ENCODE results near the gene SERGEF.

Gene SERGEF

DNA sequence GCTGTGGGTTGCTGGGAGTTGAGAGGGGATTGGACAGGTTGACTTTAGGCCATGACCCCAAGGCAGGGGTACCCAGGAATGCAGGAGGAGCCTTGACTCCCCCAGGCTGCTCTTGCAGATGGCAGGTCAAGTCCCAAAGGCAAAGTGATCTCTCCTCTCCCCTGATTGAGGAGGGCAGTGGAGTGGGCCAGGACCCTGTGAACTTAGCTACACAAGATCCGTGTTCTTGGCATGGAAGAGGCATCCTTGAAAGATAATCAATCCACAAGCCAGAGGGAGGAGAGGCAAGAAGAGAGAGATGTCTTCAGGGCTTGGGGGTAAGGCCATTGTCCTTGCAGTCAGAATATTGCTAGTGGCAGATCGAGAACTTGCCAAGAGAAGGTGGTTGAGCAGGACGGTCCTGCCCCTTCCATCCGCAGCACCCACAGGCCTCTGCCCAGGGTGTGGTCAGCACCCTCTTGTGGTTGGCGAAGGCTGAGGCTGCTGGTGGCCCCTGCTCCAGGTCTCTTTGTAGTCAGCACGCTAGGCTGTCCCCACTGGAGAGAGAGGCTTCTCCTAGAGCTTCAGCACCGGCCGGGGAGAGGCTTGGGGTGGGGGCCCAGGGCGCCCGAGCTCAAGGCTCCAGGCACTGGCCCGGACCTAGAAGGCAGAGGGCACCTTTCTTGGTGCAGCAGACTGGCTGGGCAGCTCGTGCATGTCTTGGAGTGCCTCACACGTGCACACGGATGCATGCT is 232.8 kb downstream of the SERGEF start:
- DNase-seq: no peak

DNA sequence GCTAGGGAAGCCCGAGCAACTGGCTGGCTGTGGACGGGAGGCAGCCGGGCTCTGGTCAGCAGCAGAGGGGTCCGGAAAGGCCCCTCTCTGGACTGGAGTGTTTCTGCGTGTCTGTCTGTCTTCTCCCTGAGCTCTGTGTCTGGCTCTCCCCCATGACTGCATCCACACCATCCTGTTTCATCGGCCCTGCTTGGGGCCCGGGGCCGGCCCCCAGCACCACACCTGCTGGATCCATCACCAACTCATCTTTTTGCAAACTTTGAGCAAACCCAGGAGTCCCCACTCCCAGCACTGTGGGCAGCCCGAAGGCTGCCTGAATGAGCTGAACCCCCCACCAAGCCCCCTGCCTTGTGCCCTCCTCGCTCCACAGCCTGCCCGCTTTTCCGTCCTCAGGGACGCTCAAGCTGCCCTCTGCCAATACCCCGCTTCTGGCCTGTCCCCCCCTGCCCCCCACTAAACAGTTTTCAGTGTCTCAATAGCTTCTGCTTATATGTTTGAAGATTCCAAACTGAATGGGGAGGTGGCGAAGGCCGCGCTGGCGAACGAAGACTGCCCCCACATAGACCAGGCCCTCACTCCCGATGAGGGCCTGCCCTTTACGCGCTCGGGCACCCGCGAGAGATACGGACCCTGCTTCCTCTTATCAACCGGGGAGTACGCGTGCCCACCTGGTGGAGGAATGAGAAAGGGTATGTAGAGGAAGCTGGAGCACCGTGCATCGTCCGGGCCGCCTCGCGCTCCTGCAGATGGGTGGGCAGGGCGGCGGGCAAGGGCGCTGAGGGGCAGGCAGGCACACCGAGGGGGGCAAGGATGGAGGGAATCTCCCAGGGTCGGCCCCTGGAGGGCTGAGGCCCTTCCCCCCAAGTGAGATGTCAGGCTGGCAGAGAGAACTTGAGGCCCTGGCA is 233.6 kb downstream of the SERGEF start:
- no peak for DNase-seq

DNA sequence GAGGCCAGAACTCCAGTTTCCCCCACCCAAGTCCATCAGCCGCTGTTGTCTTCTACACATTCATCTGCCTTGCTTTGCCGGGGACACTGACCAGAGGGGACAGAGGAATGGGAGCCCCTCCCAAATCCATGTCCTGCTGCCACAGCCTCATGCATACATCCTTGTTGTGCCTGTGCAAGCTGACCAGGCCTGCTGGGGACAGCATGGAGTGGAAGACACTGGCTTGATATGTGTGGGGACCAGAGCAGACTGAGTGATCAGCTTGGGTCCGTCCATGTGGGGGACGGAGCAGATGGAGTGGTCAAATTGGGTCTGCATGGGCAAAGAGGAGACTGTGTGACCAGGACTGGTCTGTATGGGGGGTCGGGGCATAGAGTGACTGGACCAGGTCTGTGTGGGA is 234.5 kb downstream of the SERGEF start:
- DNase-seq: no peak

DNA sequence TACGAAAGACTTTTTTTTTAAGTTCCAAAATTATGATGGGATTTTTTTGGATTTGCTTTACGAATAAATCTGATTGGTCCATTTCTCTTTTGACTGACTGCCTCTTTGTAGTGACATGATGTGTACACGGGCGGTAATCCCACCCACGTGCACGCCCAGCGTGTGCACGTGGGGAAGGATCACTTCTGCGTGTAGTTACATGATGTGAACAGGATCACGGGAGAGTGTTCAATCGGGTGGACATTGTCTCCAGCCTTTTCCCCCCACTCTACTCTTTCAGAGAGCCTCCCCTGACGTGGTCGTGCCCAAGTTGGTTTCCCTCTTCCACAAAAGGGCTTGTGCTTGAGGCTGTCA is 235.1 kb downstream of the SERGEF start:
- DNase-seq: no peak

DNA sequence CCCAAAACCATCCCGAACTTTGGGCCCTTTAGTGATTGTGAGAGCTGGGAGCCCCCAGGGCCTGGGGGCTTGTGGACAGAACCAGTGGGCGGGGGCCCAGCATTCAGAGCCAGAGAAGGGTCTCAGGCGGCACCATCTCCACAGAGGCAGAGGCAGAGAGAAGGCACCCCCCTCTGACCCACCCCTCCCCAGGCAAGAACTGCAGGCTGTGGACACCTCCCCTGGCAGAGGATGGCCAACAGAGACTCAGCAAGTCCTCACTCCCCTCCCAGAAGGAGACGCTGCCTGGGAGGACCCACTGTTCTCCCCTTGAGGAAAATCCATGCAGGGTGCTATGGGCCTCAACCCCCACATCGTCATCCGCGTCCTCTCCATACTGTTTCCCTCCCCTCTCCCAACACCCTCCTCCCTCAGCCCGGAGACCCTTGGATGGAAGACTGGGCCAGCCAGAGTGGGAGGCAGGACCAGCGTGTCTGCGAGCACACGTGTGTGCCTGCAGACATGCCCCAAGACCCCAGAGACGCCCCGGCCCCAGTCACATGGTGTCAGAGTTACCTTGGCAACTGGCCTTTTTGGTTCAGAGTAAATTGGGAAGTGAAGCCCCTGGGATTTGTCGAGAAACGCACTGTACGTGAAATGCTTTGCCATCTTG is 235.6 kb downstream of the SERGEF start:
- DNase-seq: no peak

DNA sequence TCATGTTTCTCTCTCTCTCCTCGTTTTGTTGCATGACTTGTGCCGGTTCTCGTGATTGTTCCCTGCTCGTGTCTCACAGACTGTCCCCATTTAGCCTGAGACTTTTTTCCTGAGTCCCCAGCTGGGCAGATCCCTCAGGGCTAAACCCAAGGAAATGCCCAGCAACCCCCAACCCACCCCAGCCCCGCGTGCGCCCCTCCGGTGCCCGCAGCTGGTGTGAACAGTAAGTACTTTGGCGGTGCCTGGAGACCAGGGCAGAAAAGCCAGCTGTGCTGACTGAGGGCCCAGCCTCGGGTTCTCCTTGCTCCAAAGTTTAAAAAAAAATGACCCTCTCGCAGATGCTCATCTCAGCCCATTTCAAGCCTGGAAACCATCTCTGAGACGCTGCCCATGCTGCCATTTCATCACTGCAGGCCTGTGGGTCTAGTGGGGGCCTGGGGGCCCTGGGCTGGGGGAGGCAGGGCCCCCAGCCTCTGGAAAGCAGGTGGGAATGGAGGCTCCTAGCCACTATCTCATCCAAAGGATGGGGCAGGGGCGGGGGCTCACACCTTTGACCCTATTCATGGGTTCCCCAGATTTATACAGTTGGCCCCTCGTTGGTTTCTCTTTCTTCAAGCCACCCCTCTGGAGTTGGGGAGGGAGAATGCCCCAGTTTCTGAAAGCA is 236.5 kb downstream of the SERGEF start:
- no peak for DNase-seq

DNA sequence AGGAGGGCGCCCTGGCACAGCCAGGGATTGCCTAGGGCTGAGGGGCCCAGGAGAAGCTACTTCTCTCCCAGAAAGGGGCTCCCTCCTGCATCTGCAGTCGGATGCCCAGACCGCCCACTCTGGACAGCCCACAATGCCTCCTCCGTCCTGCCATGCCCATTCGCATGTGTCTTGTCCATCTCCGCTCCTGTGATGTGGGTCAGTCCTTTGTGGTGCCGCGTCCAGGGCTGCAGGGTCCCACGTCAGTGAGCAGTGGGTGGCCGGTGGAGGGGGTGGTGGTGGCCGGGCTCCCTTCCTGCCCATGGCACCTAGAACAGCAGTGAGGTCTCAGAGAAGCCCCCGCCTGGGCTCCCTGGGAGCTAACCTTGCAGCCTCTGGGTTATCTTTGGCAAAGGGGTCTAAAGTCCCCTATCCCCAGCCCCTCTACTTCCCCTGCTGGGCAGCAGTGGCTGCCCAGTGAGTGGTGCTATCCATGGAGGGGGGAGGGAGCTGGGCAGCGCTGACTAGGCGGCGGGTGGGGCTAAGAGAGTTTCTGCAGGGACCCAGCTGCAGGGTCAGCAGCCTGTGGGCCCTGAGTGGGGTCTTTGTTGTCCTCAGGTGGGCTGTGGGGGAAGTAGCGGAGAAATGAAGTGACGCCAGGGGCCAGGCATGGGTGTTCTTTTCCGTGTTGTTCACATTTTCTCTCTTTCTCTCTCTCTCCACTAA is 237.2 kb downstream of the SERGEF start:
- DNase-seq: no peak

DNA sequence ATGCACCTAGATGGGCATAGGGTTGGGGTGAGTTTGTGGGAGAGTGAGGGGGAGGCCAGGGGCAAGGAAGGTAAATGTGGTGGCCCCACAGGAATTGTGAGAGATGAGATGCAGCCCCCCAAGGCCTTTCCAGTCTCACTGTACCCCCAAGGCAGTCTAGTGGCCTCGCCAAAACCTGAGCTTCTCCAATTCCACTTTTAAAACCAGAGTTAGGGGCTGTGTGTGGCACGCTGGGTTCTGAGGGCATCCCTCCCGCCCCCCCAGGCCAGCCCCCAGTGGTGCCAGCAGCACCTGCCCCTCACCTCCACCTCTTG is 237.9 kb downstream of the SERGEF start:
- DNase-seq: no peak

DNA sequence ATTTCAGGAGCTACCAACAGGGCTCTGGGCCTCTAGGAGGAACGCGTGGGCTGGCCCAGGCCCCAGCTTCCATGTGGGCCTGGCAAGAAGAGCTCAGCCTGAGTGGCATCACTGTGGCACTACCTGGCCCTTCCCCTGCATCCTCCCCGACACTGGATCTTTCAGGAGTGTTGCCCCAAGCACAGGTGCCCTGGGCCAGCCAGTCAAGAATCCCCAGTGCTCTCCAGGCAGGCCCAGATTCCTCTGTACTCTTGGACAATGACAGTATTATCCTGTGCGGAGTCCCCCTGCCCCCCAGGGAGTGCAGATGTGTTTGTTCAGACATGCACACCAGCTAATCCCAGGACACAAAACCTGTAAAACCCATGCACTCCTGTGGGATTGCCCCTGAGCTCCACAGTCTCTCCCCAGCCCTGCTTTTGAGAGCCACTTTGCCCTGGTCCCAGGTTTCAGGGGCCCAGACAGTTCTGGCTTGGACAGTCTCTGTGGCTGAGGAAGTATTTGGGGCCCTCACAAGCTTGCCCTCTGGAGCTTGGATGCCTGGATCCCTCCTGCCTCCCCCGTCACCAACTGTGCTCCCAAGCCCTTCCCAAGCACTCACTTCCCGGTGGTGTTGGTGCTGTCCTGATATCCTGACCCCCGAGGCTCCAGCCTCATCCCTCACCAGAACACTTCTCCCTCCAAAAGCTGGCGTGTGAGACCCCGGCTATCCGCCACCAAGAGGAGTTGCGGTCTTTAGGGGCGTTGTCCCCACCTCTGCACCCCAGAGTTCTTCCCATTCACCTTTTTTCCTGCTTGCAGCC is 238.4 kb downstream of the SERGEF start:
- DNase-seq: no peak

DNA sequence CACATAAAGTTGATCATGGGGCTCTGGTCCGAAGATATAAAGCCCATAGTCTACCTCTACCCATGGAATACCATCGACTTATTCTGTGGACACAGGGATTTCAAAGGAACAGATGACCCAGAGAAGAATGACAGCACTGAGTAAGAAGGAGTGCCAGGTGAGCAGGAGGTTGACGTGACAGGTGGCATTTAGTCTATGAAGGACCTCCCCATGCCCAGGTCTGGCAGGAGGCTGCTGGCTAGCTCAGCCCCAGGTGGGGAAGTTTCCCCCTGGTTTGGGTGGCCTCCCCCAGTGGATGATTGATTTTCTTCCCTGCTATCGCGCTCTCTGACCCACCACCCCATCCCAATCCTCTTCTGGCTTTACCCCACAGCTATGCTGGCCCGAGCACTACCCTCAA is 239.2 kb downstream of the SERGEF start:
- no peak for DNase-seq

DNA sequence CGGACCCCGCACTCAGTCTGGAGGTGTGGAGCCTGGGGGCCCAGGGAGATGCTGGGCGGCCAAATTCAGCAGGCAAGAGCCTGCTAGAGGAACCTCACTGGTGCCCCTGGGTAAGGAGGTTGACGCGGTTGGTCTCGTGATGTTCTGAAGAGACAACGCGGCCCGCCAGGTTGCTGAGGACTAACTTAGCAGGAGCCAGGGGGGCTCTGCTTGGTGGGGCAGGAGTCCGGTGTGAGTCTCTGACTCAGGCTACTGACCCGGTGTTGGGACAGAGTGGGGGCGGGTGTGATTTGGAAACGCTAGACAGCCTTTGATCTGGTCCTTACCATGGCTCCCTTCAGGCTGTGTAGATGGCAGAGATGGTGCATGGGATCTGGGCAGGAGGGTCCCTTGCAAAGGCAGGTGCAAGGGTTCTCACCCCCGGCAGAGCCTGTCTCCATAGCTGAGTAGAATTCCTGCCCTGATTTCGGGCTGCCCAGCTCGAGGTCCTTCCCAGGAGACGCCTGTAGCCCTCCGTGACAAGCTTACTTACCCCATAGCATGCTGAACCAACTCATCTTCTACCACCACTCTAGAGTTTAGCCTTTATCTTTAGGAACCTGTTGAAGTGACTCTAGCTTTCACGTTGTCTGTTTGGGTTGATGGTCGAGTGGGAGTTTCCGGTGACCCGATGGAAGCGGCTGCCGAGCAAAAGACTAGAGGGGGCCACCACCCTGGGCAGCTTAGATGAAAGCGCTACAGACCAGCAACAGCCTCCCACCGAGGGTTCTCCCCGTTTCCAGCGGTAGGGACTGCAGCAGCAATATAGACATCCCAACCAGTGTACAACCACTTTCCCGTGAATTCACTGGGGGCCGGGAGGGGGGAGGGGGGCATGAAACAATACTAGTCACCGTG is 239.9 kb downstream of the SERGEF start:
- no peak for DNase-seq

DNA sequence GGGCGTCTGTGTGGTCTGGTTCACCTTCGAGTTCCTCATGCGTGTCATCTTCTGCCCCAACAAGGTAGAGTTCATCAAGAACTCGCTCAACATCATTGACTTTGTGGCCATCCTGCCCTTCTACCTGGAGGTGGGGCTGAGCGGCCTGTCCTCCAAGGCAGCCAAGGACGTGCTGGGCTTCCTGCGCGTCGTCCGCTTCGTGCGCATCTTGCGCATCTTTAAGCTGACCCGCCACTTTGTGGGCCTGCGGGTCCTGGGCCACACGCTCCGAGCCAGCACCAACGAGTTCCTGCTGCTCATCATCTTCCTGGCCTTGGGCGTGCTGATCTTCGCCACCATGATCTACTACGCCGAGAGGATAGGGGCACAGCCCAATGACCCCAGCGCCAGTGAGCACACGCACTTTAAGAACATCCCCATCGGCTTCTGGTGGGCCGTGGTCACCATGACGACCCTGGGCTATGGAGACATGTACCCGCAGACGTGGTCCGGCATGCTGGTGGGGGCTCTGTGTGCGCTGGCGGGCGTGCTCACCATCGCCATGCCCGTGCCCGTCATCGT is 240.9 kb downstream of the SERGEF start:
- no peak for DNase-seq

DNA sequence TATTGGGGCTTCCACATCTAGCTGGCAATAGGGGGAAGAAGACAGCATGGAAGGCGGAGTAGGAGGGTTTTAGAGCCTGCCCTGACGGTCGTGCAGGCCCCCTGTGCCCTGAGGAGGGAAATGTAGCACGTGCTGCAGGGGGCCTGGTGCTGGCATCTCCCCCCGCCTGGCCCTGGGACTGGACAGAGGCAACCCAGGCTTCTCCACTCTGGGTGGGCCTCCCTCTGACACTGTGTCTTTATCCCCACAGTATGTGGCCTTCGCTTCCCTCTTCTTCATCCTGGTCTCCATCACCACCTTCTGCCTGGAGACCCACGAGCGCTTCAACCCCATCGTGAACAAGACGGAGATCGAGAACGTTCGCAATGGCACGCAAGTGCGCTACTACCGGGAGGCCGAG is 241.4 kb downstream of the SERGEF start:
- no peak for DNase-seq

DNA sequence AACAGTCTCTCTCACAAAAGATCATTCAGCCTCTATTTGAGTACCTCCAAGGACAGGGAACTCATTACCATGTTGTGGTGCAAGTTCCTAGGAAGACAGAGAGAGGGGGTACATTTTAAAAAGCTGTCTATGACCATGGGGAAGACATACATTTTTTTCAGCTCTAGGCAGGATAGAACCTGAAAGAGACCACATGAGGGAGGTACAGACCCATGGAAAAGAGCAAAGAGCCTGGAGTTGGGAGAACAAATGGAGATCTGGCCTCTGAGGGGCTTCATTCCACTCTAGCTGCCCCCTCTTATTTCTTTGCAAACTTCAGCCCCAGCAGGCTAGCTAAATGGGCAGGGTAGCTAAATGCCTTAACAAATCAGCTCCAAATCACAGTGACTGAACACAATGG is 241.9 kb downstream of the SERGEF start:
- DNase-seq: no peak

DNA sequence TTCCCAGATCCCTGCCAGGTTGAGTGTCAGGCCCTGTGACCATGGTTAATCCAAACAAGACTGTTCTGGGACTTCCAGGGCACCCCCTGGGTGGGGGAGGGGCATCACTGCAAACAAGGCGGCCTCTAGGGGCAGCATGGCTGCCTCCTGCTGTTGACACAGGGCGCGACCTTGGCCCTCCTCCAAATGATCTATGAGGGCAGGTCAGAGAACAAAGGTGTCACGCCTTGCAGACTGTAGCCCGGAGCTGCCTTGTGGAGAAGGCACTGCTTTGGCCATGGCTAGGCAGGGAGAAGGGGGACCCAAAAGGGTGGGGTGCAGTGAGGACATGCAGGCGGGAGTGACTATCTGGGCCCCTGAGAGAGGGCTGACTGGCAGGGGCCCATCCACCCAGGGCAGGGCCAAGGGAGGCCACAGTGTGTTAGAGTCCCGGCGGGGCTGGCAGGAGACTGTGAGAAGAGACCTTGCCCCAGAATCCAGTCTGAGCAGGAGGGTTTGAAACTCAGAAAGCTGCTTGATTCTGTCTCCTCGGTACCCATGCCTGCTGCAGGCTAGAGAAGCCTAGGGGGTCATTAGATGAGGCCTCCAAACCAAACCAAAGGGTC is 242.7 kb downstream of the SERGEF start:
- no peak for DNase-seq

DNA sequence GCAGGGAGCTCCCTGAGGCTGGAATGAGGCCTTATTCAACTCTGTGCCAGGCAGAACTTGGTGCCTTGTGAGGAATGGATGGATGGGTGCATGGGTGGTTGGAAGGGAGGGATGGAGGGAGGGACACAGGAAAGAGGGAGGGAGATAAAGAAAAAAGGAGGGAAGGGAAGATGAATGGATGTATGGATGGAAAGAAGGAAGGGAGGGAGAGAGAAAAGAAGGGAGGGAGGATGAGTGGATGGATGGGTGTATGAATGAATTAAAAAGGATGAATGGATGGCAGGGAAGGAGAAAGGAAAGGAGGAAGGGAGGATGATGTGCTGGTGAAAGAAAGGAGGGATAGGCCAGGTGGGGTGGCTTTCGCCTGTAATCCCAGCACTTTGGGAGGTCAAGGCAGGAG is 243.6 kb downstream of the SERGEF start:
- DNase-seq: no peak

DNA sequence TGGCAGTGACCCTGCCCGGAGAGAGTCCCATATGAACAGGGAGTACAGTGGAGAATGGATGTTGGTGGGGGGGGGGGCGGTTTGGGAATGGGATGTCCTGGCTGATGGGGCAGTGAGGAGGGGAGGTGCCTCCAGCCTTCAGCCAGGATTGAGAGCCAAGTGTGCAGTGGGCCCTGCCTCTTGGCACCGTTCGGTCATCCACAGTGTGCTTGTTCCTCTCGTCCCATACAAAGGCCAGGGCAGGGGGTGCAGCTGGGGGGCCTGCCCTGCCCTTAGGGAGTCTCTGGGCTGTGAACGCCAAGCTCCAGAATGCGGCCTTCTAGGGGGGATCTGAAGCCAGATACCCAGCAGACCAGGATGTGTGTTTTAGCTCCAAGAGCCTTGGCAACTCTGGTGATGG is 244.3 kb downstream of the SERGEF start:
- DNase-seq: no peak

DNA sequence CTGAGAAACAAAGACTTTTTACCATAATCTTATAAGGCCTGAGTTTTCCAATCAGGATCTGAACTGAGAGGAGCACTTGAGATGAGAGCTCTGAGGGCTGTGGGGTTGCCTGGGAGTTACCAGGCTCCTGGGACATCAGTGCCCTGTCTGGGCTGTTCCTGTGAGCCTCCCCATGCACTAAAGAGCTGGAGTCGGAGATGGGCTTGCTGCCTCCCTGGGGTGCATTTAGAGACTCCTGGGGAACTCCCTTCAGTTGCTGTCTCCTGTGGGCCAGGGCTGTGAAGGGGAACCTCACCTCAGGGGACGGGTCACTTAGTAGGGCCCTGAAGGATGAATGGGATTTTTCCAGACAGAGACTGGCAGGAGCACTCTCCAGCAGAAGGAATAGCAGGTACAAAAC is 244.9 kb downstream of the SERGEF start:
- DNase-seq: no peak

DNA sequence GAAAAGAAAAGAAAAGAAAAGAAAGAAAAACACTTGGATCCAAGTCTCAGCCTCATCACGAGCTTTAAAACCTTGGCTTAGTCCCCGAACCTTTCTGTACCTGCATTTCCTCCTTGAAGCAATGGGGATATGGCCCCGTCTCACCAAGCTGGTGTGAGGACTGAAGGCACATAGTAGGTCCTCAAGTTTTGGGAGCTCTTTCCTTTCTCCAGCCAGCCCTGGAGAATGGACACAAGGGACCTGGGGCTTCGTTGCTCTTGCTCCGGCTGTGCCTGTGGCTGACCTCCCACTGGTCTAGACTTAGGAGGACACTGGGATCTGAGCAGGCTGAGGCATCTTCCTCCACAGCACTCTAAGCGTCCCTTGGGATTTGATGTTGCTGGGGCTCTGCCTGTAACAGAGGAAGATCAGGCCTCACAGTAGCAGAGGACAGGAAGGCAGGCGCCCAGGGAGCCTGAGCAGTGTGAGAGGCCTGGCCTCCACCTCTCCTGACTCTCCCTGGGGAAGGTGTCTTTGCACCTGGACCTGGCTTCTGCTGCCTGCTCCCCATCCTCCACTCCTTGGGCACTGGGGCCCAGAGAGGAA is 245.5 kb downstream of the SERGEF start:
- DNase-seq: no peak

DNA sequence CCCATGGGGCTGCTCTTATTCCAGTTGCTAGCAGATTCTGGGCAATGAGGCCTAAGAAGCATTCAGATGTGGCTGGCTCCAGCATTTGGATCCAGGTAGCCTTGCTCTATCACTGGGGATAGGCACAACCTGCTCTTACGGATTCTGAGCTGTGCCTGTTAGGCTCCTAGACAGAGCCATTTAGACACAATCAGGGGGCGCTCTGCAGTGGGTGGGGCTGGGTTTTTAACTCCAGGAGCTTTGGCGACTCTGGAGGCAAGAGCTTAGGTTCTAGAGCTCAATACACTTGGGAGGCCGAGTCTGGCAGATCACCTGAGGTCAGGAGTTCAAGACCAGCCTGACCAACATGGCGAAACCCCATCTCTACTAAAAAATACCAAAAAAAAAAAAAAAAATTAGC is 246.3 kb downstream of the SERGEF start:
- DNase-seq: no peak

Data from NCI-H2081 (cell line).